ENCODE data around the gene PHACTR3. TPM values are rescaled to one million over a fixed set of nuclear protein-coding genes. Genes with fewer than 3 reads are reported as not detected.

PHACTR3 gene
- total and polyA plus RNA-seq, 4 donors: 0.14 to 0.42 (median 0.17) TPM

GRCh38 chr20:59821788-59822187 lies 217.4 kb downstream of the PHACTR3 start:
- DNase-seq (ENCODE audit: low spot score): no peak
- Histone ChIP-seq H3K4me1 (ENCODE audit: control insufficient read depth in 4 of 4, insufficient read depth in 4 of 4, low read length in 3 of 4) (no peaks in the 10 kb centered on the region), H3K4me3 (ENCODE audit: low read depth in 1 of 3, low read length in 3 of 3) (no peak overlapping the region), H3K27me3 (ENCODE audit: control insufficient read depth in 4 of 4, insufficient read depth in 4 of 4, low read length in 3 of 4) (no peaks in the 10 kb centered on the region), H3K9ac (ENCODE audit: low read depth in 1 of 2, low read length in 2 of 2) (no peak overlapping the region), H3K27ac (ENCODE audit: low read depth in 1 of 2, low read length in 2 of 2) (no peak overlapping the region), H3K36me3 (ENCODE audit: control insufficient read depth in 4 of 4, insufficient read depth in 3 of 4, low read depth in 1 of 4, low read length in 3 of 4) (no peaks in the 10 kb centered on the region), H3K9me3 (ENCODE audit: control insufficient read depth in 4 of 4, low read length in 3 of 4) (no peaks in the 10 kb centered on the region)
- TF ChIP-seq NR2F2 (IDR thresholded peaks at IDR 0.05) (no peak), HNF4G (IDR thresholded peaks at IDR 0.05) (no peak), JUND (IDR thresholded peaks at IDR 0.05) (no peak), EGR1 (IDR thresholded peaks at IDR 0.05; ENCODE audit: low read depth in 2 of 2) (no peak), TAF1 (conservative IDR thresholded peaks at IDR 0.05) (no peak), ZBTB33 (IDR thresholded peaks at IDR 0.05) (no peak), CTCF (IDR thresholded peaks at IDR 0.05; ENCODE audit: low read depth, low read length, missing input control) (no peak), HNF4A (conservative IDR thresholded peaks at IDR 0.05) (no peak), YY1 (IDR thresholded peaks at IDR 0.05) (no peak), RXRA (IDR thresholded peaks at IDR 0.05) (no peak), MAX (IDR thresholded peaks at IDR 0.05) (no peak), REST (IDR thresholded peaks at IDR 0.05) (no peak), ATF3 (IDR thresholded peaks at IDR 0.05) (no peak), FOXA2 (IDR thresholded peaks at IDR 0.05) (no peak), RAD21 (IDR thresholded peaks at IDR 0.05) (no peak), FOXA1 (IDR thresholded peaks at IDR 0.05) (no peak), GABPA (IDR thresholded peaks at IDR 0.05 in 1 of 2, conservative IDR thresholded peaks at IDR 0.05 in 1 of 2) (no peak), SP1 (IDR thresholded peaks at IDR 0.05) (no peak)
- WGBS: 81% methylated on average over 18 of the region's 19 CpGs

Data from liver (tissue), 9 donors.